Measurements from ENCODE around the gene MICU2.

MICU2 gene

DNA sequence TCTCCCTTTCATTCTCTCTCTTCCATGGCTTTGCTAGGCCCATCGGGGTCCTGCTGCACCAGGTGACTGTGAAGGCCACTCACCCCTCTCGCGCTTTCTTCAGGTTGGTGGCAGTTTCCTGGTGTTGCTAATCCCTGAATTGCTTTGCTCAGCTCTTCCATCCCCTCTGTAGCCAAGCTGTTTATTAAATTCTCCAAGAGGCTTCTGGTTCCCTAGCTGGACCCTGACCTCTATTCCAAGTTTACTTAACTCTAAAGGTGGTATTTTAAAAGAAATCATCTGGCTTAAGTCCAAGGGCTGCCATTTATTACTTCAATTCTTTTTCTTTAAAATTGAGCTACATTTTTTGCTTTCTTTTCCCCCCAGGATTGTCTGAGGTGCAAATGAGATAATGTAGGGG is 32.7 kb upstream of the MICU2 start:
- Histone ChIP-seq H3K18ac (ENCODE audit: low read length) (no peak overlapping the region), H3K9ac (ENCODE audit: low read length) (no peak overlapping the region), H3K4me1 (ENCODE audit: control insufficient read depth, low read depth, low read length) (no peaks in the 10 kb centered on the region), H3K27me3 (ENCODE audit: insufficient read depth, low read length, poor library complexity) (no peaks in the 10 kb centered on the region), H4K5ac (ENCODE audit: low read length) (no peak overlapping the region), H2AK5ac (ENCODE audit: low read length) (no peak overlapping the region), H3K56ac (ENCODE audit: low read length) (no peak overlapping the region), H3K4me3 (ENCODE audit: low read length) (no peak overlapping the region), H3K23ac (ENCODE audit: low read length) (no peak overlapping the region), H3K27ac (ENCODE audit: low read depth, low read length) (no peak overlapping the region), H4K8ac (ENCODE audit: low read depth, low read length) (no peak overlapping the region), H3K36me3 (ENCODE audit: control insufficient read depth, insufficient read depth, low read length) (no peaks in the 10 kb centered on the region), H2BK120ac (ENCODE audit: low read depth, low read length) (no peak overlapping the region), H3K4ac (ENCODE audit: low read depth, low read length) (no peak overlapping the region), H3K79me2 (ENCODE audit: control insufficient read depth, insufficient read depth, low read length) (no peaks in the 10 kb centered on the region), H2BK5ac (ENCODE audit: low read length) (no peak overlapping the region), H3K79me1 (ENCODE audit: low read length) (no peaks in the 10 kb centered on the region), H2BK15ac (replicated peaks; ENCODE audit: low read depth) (no peak overlapping the region), H3K4me2 (ENCODE audit: low read length) (no peak overlapping the region)
- WGBS (ENCODE audit: extremely low coverage, insufficient coverage, low lambda C conversion rate), result no CpG with 5 or more reads among the region's 3 CpGs
- DNase-seq, result no peak

DNA sequence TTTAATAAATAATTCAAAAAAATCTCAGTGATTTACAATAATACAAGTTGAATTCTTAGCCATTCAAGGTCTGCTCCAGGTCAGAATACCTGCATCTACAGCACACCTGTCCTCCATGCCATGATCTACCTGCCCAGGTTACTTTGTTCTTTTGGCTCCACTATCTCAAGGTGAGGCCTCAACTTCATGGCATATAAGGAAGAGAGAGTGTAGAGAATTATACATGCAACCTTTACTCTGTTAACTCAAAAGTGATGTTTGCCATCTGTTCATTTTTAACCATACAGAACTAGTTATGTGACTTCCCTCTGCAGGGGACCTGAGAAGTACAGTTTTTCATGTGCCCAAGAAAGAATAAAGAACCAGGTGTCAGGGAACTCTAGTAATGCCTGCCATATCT is 28.2 kb upstream of the MICU2 start:
- Histone ChIP-seq H2BK5ac (ENCODE audit: low read length) (no peak overlapping the region), H3K18ac (ENCODE audit: low read length) (no peak overlapping the region), H3K4ac (ENCODE audit: low read depth, low read length) (no peak overlapping the region), H3K4me1 (ENCODE audit: control insufficient read depth, low read depth, low read length) (no peaks in the 10 kb centered on the region), H3K36me3 (ENCODE audit: control insufficient read depth, insufficient read depth, low read length) (no peaks in the 10 kb centered on the region), H2BK120ac (ENCODE audit: low read depth, low read length) (no peak overlapping the region), H3K9ac (ENCODE audit: low read length) (no peak overlapping the region), H3K79me2 (ENCODE audit: control insufficient read depth, insufficient read depth, low read length) (no peaks in the 10 kb centered on the region), H4K8ac (ENCODE audit: low read depth, low read length) (no peak overlapping the region), H2AK5ac (ENCODE audit: low read length) (no peak overlapping the region), H3K4me2 (ENCODE audit: low read length) (no peak overlapping the region), H3K27ac (ENCODE audit: low read depth, low read length) (no peak overlapping the region), H2BK15ac (replicated peaks; ENCODE audit: low read depth) (no peak overlapping the region), H3K27me3 (ENCODE audit: insufficient read depth, low read length, poor library complexity) (no peaks in the 10 kb centered on the region), H3K56ac (ENCODE audit: low read length) (no peak overlapping the region), H3K23ac (ENCODE audit: low read length) (no peak overlapping the region), H4K5ac (ENCODE audit: low read length) (no peak overlapping the region), H3K79me1 (ENCODE audit: low read length) (no peaks in the 10 kb centered on the region), H3K4me3 (ENCODE audit: low read length) (no peak overlapping the region)
- DNase-seq, result no peak

DNA sequence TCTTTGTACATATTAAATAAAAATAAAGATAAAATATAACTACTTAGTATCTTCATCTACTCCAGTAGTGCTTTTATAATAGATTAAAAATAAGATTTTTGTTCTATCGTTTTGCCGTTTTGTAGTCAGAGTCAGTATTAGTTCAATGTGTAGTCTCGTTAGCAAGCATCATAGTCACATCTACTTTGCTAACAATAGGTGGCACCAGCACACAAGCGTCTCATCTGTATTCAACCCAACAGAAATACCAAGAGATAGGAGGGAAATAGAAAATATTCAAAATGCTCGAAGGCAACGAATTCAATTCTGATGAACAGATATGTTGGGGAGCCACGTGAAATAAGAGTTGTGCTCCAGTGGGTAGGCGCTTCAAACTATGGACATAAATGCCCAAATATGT is 21.4 kb upstream of the MICU2 start:
- Histone ChIP-seq H3K4me2 (ENCODE audit: low read length) (no peak overlapping the region), H3K27ac (ENCODE audit: low read depth, low read length) (no peak overlapping the region), H4K5ac (ENCODE audit: low read length) (no peak overlapping the region), H2BK15ac (replicated peaks; ENCODE audit: low read depth) (no peak overlapping the region), H3K23ac (ENCODE audit: low read length) (no peak overlapping the region), H3K4ac (ENCODE audit: low read depth, low read length) (no peak overlapping the region), H3K27me3 (ENCODE audit: insufficient read depth, low read length, poor library complexity) (no peaks in the 10 kb centered on the region), H2BK120ac (ENCODE audit: low read depth, low read length) (no peak overlapping the region), H3K79me2 (ENCODE audit: control insufficient read depth, insufficient read depth, low read length) (no peaks in the 10 kb centered on the region), H3K4me1 (ENCODE audit: control insufficient read depth, low read depth, low read length) (no peaks in the 10 kb centered on the region), H2BK5ac (ENCODE audit: low read length) (no peak overlapping the region), H3K9ac (ENCODE audit: low read length) (no peak overlapping the region), H3K79me1 (ENCODE audit: low read length) (no peaks in the 10 kb centered on the region), H3K18ac (ENCODE audit: low read length) (no peak overlapping the region), H3K56ac (ENCODE audit: low read length) (no peak overlapping the region), H2AK5ac (ENCODE audit: low read length) (no peak overlapping the region), H3K36me3 (ENCODE audit: control insufficient read depth, insufficient read depth, low read length) (no peaks in the 10 kb centered on the region), H4K8ac (ENCODE audit: low read depth, low read length) (no peak overlapping the region), H3K4me3 (ENCODE audit: low read length) (no peak overlapping the region)
- peak; percentile 58 for DNase-seq
- no CpG with 5 or more reads among the region's 8 CpGs for WGBS (ENCODE audit: extremely low coverage, insufficient coverage, low lambda C conversion rate)

DNA sequence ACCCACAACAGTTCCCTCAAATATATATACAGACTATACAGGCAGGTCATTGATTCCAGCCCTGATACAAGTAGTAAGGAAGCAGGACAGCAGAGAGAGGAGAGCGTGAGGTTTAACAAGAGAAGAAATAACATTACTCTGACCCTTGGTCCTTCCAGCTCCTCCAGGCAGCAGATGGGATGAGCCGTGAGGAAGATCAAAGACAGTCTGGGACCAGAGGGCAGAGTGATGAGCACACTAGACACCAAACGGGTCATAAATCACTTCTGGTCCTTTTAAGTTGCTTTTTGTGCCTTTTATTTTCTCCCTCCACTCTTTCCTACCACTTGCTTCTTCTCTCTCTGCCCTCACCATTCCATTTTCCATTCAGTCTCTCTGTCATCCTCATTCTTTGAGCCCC is 16.9 kb upstream of the MICU2 start:
- Histone ChIP-seq H2BK5ac (ENCODE audit: low read length) (no peak overlapping the region), H2BK15ac (replicated peaks; ENCODE audit: low read depth) (no peak overlapping the region), H3K4me1 (ENCODE audit: control insufficient read depth, low read depth, low read length) (no peaks in the 10 kb centered on the region), H3K27ac (ENCODE audit: low read depth, low read length) (no peak overlapping the region), H3K36me3 (ENCODE audit: control insufficient read depth, insufficient read depth, low read length) (no peaks in the 10 kb centered on the region), H3K4ac (ENCODE audit: low read depth, low read length) (no peak overlapping the region), H3K9ac (ENCODE audit: low read length) (no peak overlapping the region), H3K18ac (ENCODE audit: low read length) (no peak overlapping the region), H4K8ac (ENCODE audit: low read depth, low read length) (no peak overlapping the region), H3K4me3 (ENCODE audit: low read length) (no peak overlapping the region), H3K23ac (ENCODE audit: low read length) (no peak overlapping the region), H3K56ac (ENCODE audit: low read length) (no peak overlapping the region), H3K27me3 (ENCODE audit: insufficient read depth, low read length, poor library complexity) (no peaks in the 10 kb centered on the region), H3K4me2 (ENCODE audit: low read length) (no peak overlapping the region), H4K5ac (ENCODE audit: low read length) (no peak overlapping the region), H2BK120ac (ENCODE audit: low read depth, low read length) (no peak overlapping the region), H2AK5ac (ENCODE audit: low read length) (no peak overlapping the region), H3K79me2 (ENCODE audit: control insufficient read depth, insufficient read depth, low read length) (no peaks in the 10 kb centered on the region), H3K79me1 (ENCODE audit: low read length) (no peaks in the 10 kb centered on the region)
- DNase-seq, result no peak
- WGBS (ENCODE audit: extremely low coverage, insufficient coverage, low lambda C conversion rate), result no CpG with 5 or more reads among the region's 3 CpGs

DNA sequence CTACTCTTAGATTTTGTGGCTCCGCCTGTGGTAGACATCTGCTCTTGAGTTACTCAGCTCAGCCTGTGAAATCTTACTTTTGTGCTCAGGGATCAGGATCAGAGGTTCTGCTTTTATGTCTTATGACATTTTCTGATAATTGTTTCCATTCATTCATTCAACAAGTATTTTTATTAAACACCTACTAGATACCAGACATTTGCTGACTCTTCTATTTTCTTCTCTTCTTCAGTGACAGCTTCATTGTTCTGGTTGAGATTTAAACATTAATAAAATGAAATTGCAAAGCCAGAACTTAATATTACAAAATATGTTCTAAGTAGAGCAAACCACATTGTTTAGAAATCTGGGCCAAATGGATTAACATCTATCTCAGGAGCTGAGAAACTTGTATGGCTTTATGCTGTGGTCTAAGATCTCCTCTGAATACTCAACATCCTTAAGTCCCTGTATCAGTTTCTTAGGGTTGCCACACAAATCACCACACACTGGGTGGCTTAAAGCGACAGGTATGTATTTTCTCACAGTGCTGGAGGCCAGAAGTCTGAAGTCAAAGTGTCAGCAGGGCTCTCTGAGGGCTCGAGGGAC is 15.8 kb upstream of the MICU2 start:
- H4K5ac ChIP-seq (ENCODE audit: low read length), result no peak overlapping the region
- no CpG with 5 or more reads among the region's 3 CpGs for WGBS (ENCODE audit: extremely low coverage, insufficient coverage, low lambda C conversion rate)
- H4K8ac ChIP-seq (ENCODE audit: low read depth, low read length), result no peak overlapping the region
- no peak overlapping the region for H3K4me2 ChIP-seq (ENCODE audit: low read length)
- no peak overlapping the region for H3K23ac ChIP-seq (ENCODE audit: low read length)
- no peak overlapping the region for H2BK5ac ChIP-seq (ENCODE audit: low read length)
- no peak overlapping the region for H2BK15ac ChIP-seq (replicated peaks; ENCODE audit: low read depth)
- no peak overlapping the region for H3K18ac ChIP-seq (ENCODE audit: low read length)
- H3K4ac ChIP-seq (ENCODE audit: low read depth, low read length), result no peak overlapping the region
- no peak overlapping the region for H3K56ac ChIP-seq (ENCODE audit: low read length)
- no peak overlapping the region for H2BK120ac ChIP-seq (ENCODE audit: low read depth, low read length)
- no peak for DNase-seq
- H3K27me3 ChIP-seq (ENCODE audit: insufficient read depth, low read length, poor library complexity), result no peaks in the 10 kb centered on the region
- no peak overlapping the region for H3K4me3 ChIP-seq (ENCODE audit: low read length)
- H3K27ac ChIP-seq (ENCODE audit: low read depth, low read length), result no peak overlapping the region
- no peaks in the 10 kb centered on the region for H3K79me2 ChIP-seq (ENCODE audit: control insufficient read depth, insufficient read depth, low read length)
- no peak overlapping the region for H3K9ac ChIP-seq (ENCODE audit: low read length)
- H3K4me1 ChIP-seq (ENCODE audit: control insufficient read depth, low read depth, low read length), result no peaks in the 10 kb centered on the region
- H3K79me1 ChIP-seq (ENCODE audit: low read length), result no peaks in the 10 kb centered on the region
- no peaks in the 10 kb centered on the region for H3K36me3 ChIP-seq (ENCODE audit: control insufficient read depth, insufficient read depth, low read length)
- H2AK5ac ChIP-seq (ENCODE audit: low read length), result no peak overlapping the region

DNA sequence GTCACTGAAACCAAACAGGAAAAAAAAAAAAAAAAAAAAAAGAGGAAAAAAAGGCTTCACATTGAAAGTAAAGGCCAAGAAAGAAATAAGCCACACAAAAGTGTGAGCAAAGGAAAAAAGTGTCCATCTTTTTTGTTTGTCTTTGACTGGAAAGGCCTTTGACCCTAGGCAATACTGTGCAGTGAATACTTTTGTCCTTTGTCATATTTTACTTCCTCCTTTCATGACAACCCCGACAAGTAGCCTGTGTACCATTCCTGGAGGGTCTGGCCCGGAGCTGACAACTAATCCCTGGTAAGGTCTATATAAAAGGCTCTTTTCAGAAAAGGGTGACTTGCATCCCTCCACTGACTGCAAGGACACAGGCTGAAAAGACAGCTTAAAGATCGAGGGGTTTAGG is 12.9 kb upstream of the MICU2 start:
- H4K8ac ChIP-seq (ENCODE audit: low read depth, low read length), result no peak overlapping the region
- H3K4me1 ChIP-seq (ENCODE audit: control insufficient read depth, low read depth, low read length), result no peaks in the 10 kb centered on the region
- no peaks in the 10 kb centered on the region for H3K79me2 ChIP-seq (ENCODE audit: control insufficient read depth, insufficient read depth, low read length)
- H3K23ac ChIP-seq (ENCODE audit: low read length), result no peak overlapping the region
- no peak overlapping the region for H3K56ac ChIP-seq (ENCODE audit: low read length)
- H2AK5ac ChIP-seq (ENCODE audit: low read length), result no peak overlapping the region
- no peaks in the 10 kb centered on the region for H3K36me3 ChIP-seq (ENCODE audit: control insufficient read depth, insufficient read depth, low read length)
- H3K79me1 ChIP-seq (ENCODE audit: low read length), result no peaks in the 10 kb centered on the region
- WGBS (ENCODE audit: extremely low coverage, insufficient coverage, low lambda C conversion rate), result no CpG with 5 or more reads among the region's 3 CpGs
- no peak overlapping the region for H3K9ac ChIP-seq (ENCODE audit: low read length)
- H3K18ac ChIP-seq (ENCODE audit: low read length), result no peak overlapping the region
- H2BK15ac ChIP-seq (replicated peaks; ENCODE audit: low read depth), result no peak overlapping the region
- H3K4me2 ChIP-seq (ENCODE audit: low read length), result no peak overlapping the region
- no peaks in the 10 kb centered on the region for H3K27me3 ChIP-seq (ENCODE audit: insufficient read depth, low read length, poor library complexity)
- no peak overlapping the region for H3K4ac ChIP-seq (ENCODE audit: low read depth, low read length)
- no peak overlapping the region for H2BK120ac ChIP-seq (ENCODE audit: low read depth, low read length)
- no peak for DNase-seq
- no peak overlapping the region for H3K27ac ChIP-seq (ENCODE audit: low read depth, low read length)
- H3K4me3 ChIP-seq (ENCODE audit: low read length), result no peak overlapping the region
- no peak overlapping the region for H2BK5ac ChIP-seq (ENCODE audit: low read length)
- no peak overlapping the region for H4K5ac ChIP-seq (ENCODE audit: low read length)
